GM21390 (cell line): ENCODE measurements around the gene USP21.

ENCODE experiments used
- ATAC-seq: cut with Tn5 transposase; IDR thresholded peaks from one replicate; pipeline ENCODE4 v1.9.1; 2021; ENCODE audit not compliant: unreplicated experiment

USP21 gene

DNA sequence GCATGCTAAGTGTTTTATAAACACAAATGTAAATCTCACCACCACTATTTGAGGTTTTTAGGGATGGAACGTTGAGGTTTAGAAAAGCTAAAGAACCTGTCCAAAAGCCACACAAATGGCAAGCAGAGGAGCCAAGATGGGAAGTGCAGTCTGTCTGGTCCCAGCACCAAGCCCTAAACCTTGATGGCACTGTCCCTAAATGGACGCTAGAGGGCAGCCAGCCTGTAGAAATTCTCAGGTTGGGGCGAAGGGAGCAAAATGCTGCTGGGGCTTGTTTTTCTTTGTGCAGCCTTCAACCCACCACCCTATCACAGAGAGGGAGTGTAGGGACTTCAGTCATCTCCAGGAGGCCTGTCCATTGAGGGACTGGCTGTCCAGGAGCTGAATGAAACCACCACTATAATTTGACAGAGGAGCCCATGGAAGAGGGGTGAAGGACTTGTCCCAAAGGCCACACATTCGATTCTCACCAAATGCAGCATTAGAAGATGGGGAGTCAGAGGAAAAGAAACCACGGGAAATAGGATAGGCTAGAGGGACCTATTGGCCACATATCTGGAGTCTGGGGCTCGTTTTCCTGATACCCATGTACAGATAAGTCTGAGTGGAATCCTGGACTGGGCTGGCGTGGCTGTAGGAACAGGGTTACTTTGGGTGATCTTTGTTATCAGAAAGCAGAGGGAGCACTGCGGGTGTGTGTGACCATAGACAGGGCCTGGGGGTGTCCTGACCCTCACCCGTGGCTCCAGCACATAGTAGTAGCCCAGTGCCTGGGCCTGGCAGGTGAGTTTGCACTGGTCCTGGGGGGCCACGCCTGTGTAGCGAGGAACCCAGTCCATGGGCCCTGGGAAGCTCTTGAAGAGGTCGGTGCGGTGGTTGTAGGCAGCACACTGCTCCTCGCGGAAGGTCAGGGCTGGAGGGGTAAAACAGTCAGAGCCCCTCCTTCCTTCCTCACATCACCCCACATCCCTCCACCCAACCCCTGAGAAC is 33.5 kb downstream of the USP21 start:
- peak; percentile 60 for ATAC-seq

DNA sequence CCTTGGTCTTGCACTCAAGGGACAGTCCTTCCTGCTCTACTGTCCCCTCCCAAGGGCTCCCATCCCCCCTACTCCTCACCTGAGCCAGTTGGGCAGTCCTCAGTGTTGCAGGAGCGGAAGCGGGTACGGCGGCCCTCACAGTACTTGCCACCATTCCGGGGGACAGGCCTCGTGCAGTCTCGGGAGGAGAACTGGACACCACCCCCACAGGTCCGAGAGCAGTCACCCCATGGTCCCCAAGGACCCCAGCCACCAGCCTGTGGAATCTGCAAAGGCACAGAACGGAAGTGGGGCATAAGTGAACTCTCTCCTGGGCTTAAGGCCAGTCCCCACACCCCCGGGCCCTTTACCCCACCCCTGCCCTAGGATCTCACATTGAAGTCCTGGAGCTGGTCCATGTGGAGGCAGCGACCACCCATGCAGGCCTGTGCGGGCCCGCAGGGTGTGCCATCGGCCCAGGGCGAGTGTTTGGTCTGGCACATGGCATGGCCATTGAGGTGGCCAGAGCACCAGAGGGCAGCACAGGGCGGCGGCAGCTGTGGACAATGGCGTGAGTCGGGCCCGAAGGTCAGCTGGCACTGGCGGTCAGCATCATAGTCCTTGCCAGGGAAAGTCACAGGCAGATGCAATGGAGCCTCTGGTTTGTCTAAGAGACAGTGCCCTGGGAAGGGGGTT is 34.4 kb downstream of the USP21 start:
- no peak for ATAC-seq

DNA sequence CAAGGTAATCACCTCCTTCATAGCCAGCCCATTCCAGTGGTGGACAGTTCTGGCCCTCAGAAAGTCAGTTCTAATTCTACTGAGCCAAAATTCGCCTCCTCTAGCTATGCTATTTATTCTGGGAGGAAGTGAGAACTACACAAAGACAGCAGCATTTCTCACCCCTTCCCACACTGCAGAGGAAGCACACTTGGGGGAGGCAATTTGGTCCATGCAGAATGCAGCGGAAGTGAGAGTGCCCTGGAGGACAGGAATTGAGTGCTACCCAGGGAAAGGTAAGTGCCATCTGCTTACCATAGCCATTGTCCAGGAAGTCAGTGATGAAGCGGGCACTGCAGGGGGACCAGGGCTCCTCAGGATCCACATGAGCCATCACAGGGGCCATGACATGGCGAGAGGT is 35.9 kb downstream of the USP21 start:
- peak; percentile 53 for ATAC-seq

DNA sequence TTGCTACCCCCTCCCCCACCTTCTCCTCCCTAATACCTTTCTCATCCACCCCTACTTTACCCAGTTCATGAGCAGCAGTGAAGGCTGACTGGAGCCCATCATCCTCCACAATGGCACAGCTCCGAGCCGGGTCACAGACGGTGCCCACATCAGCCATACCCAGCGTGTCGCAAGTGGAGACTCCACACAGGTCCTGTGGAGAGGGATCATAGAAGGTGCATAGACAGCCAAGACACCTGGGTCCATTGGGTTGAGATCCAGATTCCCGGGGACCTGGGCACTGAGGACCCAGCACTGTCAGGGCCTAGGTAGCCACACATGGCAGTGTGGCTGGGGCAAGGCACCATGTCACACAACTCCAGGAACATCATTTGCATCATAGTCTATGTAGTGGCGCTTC is 36.8 kb downstream of the USP21 start:
- no peak for ATAC-seq

DNA sequence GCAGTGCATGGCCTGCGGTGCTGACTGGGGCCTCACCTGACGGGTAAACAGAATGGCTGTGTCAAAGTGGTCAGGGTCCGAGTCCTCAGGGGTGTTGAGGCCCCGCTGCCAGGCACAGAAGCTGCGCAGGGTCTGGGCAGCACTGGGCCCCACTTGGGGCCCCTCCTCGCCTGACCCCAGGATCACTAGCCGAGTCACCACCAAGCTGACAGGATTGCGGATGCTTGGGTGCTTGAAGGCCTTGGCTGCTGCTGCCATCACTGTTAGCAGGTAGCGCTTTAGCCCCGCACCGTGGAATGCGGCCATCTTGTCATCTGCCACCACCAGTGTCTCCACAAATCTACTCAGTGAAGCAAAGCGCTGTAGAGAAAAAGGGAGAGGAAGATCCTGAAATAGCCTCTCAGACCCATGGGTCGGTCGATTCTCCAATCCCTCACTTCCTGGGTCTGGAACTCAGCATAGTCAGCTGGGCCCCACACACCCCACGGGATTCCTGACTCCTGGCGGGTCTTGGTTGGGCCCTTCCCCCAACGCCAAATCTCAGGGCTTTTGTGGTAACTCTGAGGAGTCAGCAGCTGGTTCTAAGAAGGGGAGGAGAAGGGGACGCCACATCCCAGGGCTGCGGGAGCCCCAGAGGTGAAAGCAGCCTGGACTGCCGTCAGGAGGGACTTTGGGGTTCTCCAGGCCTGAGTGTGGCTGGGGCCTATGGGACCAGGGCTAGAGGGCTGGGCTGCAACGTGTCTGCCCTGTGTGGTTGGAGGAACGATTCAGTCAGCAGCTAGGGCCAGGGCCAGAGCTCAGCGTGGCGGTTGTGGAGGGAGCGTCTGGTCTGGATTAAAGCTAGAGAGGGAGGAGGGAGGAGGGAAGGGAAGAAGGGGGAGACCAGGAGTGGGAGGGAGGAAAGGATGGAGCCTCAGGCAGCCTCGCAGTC is 37.5 kb downstream of the USP21 start:
- no peak for ATAC-seq

DNA sequence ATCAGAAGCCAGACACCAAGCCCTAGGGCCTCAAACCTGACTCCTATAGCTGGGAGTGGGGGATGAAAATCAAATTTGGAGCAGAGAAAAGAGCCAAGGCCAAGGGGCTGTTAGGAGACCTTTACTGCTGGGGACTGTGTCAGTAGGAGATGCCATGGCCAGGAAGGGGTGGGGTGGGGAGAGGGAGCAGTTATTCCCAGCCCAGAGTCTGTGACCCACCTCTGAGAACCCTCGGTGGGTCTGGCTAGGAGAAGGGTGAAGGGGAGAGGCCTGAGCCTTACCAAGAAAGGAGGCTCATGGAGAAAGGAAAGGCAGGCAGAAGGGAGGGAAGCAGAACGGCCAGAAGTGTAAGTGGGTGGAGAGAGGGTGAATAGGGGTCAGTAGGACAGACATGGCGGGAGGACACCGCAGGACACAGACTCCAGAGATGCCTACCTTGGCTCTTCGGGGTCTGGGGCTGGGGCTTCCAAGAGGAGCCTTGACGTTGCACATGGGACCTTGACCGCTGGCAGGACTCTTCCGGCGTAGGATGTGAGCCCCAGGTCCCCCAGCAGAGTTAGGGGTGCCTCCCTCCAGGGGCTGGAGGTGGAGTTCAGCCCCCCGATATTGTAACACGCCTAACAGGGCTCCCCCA is 38.4 kb downstream of the USP21 start:
- no peak for ATAC-seq

DNA sequence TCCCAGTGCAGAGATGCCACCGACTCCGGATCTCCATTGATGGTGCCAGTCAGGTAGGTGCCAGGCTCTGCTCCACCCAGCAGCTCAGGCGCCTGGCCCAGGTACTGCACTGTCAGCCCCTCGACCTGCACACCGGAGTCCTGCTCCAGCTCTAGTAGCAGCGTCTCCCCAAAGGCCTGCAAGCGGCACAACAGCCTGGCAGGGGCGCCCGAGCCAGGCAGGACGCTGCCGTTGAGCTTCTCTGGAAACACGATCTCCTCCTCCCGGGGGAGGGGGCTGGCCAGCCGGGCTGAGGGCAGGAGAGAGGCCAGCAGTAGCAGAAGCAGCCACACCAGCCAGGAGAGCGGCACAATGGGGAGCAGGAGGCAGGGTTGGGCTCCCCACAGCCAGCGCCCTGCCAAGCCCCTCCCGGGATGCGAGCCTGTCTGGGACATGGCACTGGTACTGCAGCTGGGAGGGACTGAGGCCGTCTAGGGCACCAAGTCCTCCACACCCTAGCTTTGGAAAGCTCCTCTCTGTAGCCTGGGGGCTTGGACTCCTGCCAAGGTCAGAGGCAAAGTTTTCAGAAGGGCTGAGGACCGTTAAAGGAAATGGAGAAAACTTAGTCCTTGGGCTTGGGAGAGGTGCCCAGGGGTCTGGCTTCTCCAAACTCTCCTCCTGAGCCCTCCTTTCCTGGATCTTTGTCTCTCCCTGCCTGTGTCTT is 39.0 kb downstream of the USP21 start:
- no peak for ATAC-seq

DNA sequence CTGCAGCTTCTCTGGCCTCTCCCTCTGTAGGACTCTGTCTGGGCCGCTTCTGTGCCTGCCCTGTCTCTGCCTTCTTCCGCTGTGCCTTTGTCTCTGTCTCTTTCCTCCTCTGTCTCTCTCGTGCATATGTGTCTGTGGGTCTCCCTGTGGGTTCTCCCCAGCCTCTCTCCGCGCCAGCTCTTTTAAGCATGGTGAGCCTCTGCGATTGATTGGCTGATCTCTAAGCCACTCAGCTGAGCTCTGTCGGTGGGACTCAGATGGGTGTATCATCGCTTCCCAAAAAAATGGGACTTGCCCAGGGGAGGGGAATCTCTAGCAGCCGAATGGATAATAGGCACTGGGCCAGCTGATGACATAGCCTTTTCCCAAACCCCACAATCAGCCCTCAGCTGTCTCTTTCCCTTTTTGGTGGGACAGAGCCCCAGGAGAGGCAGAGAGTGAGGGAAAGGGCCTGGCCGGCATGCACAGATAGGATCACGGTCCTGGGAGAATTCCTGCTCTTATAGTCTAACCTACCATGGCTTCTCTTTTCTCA is 39.7 kb downstream of the USP21 start, which contains the start of gene ADAMTS4:
TSS of gene ADAMTS4 (minus strand) at position 158 of the 535 bp plus-strand sequence. CDS start 427 bp downstream, outside the sequence.
- no peak for ATAC-seq

DNA sequence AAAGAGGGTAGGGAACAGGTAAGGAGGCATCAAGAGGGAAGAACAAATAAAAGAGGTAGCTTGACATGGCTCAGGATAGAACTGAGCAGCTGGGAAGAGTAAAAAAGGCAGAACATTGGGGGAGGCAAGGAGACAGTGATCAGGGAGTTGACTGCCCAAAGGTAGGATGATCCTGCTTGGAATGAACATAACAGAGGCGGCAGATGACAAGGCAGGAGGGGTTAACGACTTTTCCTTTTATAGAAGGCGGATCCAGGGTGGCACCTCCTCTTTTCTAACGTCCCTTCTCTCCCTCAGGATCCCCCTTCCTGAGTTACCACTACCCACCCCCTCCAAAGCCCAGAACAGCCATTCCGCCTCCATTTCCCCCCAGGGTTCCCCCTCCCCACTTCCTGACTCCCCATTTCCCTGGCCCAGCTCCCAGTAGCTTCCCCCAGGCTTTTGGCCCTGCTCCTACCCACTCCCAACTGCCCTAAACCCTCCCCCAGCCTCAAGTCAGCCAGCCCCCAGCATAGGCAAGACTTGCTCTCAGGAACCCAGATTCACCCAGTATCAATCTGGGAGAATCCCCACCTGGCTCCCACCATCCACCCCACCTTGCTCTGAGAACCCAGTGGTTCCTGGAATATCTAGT is 40.3 kb downstream of the USP21 start:
- ATAC-seq, result no peak

DNA sequence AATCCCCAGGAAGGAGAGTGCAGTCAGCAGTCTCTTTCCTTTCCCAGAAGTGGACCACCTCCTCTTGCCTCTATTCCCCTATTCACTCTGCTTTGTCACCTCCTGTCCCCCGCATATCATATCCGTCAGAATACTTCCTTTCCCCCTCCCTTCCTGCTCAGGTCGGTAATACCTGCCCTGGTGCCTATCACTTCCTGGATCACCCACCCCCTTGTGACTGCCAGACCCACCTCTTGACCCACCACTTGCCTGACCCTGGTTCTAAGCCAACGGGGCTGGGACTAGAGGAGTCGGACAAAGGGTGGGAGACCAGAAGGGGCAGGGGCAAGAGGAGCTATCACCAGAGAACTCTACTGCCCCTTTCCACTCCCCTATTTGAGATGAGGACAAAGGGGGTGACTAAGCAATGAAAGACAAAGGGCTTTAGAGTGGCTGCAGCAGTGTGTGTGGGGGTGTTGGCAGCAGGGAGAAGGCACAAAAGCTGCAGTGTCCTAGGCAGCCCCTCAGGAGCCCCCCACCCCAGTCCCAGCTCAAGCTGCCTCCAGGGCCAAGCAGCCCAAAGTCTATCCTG is 41.2 kb downstream of the USP21 start:
- no peak for ATAC-seq

DNA sequence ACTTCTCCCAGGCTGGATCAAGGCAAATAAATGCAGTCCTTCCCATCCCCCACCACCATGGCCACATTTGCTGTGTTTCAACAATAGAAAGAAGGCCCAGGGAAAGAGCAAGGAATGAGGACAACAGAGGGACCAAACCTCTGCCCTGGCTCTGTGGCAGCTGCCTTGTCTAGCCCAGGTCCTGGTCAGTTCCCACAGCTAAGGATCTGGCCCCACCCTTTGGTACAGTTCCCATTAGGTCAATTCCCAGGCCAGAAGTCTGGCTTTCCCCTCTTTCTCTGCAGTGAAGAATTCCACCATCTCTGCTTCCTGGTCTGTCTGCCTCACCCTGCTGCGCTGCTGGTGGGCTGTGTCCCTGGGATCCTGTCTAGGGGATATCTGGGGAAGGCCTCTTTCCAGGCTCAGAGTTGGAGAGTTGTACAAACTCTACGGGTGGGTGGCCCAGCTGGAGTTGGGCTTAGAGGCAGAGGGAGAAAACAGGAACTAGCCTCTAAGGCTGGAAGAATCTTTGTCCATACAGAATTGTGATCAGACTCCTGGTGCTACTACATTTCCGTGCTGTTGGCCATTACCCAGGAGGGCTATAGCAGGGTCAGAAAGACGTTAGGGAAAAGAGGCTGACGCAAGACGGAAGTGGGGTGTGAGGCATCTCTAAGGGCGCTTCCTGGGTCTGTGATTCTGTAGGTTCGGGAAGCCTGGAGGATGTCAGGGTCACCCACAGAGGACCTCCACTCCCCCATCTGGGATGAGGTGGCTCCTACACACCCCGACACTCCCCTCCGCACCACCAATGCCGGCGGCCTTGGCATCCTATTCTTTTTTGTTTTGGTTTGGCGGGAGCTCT is 41.9 kb downstream of the USP21 start:
- no peak for ATAC-seq

DNA sequence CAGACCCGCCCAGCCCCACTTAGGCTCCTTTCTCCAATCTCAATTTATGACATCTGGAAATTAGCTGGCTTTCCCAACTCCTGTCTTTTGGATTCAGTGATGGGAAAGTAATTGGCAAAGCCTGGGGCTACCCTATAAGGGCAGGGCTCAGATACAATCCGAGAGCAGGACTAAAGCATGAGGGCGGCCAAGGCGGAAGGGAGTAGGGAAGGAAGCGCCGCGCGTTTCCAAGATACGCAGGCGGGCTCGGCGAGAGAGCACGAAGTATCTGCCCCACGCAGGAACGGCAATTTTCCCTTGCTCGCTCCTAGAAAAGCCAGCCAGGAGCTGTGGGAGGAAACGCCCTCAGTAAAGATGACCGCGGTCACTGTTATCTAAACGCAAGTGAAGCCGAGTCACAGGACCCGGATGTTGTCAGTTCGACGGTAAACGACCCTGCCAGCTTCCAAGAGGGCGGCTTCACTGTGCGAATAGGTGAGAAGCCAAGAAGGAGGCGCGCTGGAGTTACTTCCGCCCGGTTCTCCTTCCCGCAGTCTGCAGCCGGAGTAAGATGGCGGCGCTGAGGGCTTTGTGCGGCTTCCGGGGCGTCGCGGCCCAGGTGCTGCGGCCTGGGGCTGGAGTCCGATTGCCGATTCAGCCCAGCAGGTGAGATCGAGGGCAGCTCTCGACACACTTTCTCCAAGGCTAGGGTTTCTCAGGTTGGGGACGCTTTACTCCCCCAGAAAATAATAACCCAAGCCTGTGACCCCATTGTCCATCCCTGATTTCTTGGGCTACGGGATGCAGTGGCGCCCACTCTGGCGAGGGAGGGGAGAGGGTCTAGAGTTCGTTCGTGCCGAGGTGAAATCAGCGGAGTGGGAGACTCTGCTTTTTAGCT is 42.8 kb downstream of the USP21 start, which contains the start of gene NDUFS2:
TSS of gene NDUFS2 (plus strand) at position 532 of the 877 bp plus-strand sequence. CDS start at position 551, 19 bp downstream.
- ATAC-seq, result peak; percentile 98

DNA sequence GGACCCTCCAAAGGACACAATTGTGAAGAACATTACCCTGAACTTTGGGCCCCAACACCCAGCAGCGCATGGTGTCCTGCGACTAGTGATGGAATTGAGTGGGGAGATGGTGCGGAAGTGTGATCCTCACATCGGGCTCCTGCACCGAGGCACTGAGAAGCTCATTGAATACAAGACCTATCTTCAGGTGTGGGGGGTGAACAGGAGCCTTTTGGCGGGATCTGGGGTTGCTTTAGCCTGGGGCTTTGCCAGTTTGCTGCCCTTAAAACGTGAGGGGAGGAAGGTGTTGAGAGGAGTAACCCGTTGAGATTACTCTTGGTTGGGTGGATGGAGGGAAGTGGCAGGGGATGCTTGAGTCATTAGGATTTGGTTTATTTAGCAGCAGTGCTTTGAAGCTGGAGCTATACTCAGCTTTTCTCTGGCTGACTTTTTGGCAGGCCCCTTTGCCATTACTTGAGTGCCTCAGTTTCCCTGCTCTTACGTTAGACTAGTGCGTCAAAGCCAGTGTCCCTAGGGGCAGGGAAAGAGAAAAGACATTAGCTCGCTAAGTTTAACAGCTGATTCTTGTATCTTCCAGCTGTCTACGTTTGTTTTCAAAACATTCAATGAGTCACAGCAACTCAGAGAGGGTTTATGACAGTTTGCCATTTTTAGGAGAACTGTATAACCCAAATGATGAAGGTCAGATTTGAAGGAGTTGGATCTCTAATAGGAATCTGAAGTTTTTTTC is 47.3 kb downstream of the USP21 start:
- no peak for ATAC-seq

DNA sequence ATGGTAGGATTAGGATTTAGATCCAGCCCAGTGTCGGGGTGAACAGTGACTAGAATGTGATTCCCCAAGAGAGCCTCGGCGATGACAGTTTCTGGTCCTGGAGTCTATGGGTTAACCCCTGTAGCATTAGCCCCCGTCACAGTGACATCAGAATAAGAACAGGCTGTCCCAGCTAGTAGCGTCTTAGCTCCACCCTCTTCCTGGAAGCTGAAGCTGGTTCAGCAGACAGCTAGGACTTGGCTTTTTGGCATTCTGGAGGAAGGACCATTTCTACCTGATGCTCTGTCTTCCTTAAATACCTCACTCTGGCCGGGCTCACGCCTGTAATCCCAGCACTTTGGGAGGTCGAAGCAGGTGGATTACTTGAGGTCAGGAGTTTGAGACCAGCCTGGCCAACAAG is 47.9 kb downstream of the USP21 start:
- ATAC-seq, result no peak

DNA sequence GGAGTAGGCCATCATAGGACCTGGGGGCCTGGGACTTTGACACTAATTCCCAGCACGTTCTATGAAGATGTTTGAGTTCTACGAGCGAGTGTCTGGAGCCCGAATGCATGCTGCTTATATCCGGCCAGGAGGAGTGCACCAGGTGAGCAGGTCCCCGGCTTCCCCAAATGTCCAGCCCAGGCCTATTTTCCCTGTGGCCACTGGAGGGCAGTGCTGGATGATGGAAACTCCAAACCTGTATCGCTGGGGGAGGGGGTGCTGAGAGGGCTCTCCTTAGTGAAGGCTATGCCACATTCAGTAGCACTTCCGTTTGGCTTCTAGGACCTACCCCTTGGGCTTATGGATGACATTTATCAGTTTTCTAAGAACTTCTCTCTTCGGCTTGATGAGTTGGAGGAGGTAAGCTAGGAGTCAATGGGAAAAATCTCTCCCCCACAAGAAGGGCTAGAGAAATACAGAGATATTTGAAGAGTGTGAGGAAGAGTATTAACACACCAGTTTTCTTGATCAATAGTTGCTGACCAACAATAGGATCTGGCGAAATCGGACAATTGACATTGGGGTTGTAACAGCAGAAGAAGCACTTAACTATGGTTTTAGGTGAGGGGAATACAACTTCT is 50.6 kb downstream of the USP21 start:
- ATAC-seq, result no peak

DNA sequence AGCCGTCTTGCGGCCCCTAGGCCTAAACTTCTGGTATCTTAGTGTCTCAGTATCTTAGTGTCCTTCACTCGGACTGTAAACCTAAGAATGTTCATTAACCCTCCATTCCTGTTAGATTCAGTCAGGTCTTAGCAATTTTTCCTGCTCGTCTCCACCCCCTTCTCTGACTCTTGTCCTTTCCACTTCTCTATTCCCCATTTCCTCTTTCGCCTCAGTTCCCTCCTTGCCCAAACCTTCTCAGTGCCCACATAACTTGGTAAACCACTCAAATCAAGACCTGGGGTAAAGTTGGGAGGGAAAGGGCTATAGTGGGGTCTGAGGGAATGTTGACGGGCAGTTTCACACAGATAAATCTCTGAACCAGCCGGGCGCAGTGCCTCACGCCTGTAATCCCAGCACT is 55.1 kb downstream of the USP21 start:
- no peak for ATAC-seq
